ENCODE measurements around the gene PEA15.

DNA sequence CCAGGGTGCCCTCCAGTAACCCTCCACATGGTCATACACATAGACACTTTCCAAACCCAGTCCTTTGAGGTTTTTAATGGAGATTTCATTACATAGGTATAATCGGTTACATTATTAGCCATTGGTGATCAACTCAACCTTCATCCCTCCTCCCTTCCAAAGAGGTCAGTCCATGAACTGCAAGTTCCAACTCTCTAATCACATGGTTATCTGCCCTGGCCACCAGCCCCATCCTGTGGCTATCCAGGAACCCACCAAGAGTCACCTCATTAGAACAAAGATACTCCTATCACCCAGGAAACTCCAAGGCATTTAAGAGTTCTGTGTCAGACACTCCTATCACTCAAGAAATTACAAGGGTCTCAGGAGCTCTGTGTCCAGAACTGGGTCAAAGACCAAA, 41.6 kb upstream of the PEA15 start:
- TF ChIP-seq ZNF396 (CRISPR knock-in tag; IDR thresholded peaks at IDR 0.05; ENCODE audit: borderline replicate concordance): no peak
- no peak for TF ChIP-seq NR3C1 (CRISPR knock-in tag; conservative IDR thresholded peaks at IDR 0.05; ENCODE audit: low read depth)
- TF ChIP-seq, protein P1, sequence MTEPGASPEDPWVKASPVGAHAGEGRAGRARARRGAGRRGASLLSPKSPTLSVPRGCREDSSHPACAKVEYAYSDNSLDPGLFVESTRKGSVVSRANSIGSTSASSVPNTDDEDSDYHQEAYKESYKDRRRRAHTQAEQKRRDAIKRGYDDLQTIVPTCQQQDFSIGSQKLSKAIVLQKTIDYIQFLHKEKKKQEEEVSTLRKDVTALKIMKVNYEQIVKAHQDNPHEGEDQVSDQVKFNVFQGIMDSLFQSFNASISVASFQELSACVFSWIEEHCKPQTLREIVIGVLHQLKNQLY (CRISPR knock-in tag; IDR thresholded peaks at IDR 0.05): no peak
- no peak for TF ChIP-seq CREM (CRISPR knock-in tag; IDR thresholded peaks at IDR 0.05)
- TF ChIP-seq, protein P2, sequence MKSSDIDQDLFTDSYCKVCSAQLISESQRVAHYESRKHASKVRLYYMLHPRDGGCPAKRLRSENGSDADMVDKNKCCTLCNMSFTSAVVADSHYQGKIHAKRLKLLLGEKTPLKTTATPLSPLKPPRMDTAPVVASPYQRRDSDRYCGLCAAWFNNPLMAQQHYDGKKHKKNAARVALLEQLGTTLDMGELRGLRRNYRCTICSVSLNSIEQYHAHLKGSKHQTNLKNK (CRISPR knock-in tag; IDR thresholded peaks at IDR 0.05): no peak
- TF ChIP-seq, protein P3, sequence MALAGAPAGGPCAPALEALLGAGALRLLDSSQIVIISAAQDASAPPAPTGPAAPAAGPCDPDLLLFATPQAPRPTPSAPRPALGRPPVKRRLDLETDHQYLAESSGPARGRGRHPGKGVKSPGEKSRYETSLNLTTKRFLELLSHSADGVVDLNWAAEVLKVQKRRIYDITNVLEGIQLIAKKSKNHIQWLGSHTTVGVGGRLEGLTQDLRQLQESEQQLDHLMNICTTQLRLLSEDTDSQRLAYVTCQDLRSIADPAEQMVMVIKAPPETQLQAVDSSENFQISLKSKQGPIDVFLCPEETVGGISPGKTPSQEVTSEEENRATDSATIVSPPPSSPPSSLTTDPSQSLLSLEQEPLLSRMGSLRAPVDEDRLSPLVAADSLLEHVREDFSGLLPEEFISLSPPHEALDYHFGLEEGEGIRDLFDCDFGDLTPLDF (CRISPR knock-in tag; IDR thresholded peaks at IDR 0.05): no peak
